HG03039 (cell line): Measurements from ENCODE around the gene WDSUB1.

Experiments
- ATAC-seq: cut with Tn5 transposase; IDR thresholded peaks from one replicate; pipeline ENCODE4 v1.9.1; 2021; ENCODE audit warnings: mild to moderate bottlenecking, moderate library complexity; ENCODE audit not compliant: unreplicated experiment

WDSUB1 gene

DNA sequence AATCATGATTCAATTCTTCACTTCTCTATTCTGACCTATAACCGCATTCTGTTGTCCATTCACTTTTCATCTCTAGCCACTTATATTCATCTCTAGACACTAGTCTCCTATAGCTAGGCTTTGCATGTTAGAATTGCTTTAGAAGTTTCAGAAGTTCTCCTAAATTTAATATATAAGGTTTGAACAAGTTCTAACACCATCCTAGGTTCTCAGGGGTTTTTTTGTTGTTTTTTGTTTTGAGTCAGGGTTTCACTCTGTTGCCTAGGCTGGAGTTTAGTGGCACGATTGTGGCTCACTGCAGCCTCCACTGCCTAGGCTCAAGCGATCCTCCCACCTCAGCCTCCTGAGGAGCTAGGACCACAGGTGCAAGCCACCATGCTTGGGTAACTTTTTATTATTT lies 19.9 kb downstream of the WDSUB1 start:
- no peak for ATAC-seq

DNA sequence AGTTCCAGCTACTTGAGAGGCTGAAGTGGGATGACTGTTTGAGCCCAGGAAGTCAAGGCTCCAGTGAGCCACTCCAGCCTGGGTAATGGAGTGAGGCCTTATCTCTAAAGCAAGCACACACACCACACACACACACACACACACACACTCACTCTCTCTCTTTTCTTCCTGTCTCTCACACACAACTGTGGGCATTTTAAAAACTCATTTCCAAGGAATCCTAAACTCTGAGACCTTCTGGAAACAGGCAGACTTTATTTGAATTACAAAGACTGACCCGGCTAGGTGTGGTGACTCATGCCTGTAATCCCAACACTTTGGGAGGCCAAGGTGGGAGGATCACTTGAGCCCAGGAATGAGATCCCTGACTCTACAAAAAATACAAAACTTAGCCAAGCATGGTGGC lies 21.3 kb downstream of the WDSUB1 start:
- no peak for ATAC-seq

DNA sequence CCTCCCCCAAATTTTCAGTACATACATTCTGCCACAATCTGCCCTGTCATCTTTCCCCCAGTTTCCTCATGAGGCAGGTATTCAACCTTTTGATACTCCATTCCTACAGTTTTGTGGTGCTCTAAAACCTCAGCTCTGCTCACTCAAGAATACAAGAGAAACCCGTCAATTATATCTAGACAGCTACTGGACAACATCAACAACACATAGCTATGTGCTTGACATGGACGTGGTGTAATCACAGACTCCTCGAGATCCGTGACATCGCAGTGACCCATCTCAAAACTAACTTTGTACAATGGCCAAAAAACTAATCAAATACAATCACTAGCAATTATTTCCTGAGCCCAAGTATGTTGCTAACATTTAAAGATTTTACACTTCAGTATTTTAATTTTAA lies 23.6 kb downstream of the WDSUB1 start:
- no peak for ATAC-seq

DNA sequence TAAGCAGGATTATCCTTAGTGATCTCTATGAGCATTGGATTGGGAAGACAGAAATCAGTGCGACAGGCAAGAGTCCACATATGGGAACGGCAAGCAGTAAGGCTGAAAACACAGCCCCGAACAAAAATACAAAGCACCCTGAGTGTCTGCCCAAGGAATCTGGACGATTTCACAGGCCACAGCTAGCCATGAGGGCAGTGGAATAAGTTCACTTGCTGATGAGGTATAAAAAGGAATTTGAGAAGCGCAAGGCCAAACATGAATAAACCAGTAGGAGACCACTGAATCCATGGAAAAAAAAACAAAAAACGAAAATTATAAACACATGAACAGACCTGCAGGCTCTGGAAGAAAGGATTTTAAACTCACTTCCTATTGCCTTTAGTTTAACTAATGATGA lies 24.3 kb downstream of the WDSUB1 start:
- no peak for ATAC-seq

DNA sequence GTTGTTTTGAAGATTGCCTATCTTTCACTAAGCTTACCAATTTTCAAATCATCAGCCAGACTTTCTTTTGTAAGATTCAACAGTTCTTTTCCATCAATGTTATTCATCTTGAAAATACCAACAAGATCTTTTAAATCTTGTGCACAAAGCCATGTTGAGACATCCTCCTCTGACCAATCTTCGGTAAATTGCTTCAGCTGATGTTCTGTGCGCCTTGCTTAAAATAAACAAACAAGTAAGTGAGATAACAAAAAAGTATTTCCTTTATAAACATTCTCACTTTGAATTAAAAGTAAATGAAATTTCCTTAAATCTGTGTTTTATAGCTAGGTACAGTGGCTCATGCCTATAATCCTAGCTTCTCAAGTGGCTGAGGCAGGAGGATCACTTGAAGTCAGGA lies 30.3 kb downstream of the WDSUB1 start:
- no peak for ATAC-seq

DNA sequence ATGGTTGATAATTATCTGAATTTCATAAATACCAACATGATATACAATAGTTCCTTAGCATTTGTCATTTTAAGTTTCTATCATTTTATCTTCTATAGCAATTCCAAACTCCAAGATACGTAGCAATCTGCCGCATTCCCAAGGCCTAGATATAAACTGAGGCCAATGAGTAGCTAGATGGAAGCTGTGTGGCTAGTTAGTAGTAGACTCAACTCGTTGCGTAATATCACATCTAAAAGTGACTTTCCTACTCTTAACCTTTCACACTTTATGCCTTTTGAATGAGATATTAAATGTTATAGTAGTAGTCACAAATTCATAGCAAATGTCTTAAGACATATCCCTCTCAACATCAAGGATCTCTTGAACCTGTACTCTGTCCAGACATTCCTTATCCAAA lies 33.6 kb downstream of the WDSUB1 start:
- no peak for ATAC-seq

DNA sequence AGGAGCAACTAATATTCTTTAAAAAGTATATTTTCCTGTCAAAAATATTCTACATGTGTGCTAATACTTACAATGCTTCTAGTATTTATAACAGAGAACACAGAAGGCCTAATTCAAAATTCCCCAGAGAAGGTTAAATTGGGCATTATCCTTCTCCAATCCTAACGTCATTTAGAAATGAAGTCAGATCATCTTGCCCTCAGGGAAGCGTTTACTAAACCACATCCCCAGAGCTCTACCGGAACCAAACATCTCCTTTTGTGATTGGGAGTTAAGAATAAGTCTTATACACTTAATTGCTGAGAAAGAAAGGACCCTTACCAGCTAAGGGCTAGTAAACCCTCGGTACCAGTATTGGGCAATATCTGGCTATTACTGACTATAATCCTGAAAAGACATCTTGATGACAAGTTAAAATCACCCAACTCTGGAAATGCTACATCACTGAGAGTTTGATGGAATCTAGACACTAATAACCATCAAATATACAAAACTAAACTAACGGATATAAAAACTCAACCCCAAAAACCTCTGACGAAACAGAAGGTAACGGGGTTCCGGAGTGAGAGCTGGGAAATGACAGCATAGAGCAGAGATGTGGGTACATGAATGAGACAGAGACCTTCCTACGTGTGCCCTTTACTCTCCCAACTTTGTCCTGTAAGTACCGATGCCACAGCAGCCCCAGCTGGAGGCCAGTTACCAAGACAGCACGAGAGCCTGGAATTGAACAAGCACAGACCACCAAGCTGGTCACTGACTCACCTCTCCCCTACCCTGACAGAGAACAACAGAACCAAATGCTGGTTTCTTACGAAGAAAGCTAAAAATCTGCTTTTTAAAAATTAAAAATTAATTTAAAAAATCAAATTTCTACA lies 35.0 kb downstream of the WDSUB1 start:
- no peak for ATAC-seq

DNA sequence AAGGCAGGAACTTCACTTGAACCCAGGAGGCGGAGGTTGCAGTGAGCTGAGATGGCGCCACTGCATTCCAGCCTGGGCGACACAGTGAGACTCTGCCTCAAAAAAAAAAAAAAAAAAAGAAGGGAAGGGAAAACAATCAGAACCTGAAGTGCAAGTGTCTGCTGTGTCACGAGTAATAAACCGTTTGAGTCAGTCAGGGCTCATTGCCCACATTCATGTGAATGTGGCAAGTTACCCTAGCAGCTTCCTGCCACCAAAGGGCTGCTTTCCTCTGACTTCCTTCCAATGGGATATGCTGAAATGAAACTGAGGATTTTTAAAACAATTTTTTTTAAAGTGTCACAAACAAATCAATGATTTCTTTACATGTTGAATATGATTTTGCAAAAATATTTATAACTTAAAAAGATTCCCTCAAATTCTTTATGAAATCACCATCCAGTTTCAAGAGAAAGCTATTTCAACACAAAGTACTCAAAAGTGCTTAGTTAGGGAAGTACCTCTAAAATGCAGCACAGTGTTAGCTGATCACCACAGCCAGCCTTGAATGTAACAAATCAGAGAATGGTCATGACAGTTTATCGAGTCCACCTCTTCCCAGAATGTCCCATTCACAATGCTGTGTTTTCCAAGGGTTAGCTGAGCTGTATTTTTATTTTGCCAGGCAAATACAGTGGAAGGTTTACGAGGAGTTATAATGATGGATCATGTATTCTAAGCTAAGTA lies 36.4 kb downstream of the WDSUB1 start:
- ATAC-seq, result no peak

DNA sequence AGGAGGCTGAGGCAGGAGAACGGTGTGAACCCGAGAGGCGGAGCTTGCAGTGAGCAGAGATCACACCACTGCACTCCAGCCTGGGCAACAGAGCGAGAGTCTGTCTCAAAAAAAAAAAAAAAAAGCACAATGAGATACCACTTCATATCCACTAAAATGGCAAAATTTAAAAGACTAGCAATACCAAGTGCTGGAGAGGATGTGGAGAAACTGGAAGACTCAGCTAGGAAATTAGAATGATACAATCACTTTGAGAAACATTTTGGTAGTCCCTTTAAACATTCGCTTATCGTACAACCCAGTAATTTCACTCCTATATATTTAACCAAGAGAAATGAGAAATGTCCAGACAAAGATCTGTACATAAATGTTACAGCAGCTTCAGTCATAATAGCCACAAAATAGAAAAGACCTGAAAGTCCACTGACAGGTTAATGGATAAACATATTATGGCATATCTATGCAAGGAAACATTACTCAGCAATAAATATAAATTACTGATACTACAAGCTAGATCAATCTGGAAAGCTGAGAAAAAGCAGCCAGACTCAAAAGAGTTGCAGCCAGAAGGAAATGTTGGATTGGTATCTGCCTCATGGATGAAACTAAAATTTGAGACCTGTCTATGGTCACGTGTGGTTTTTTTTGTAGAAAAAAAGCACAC lies 40.0 kb downstream of the WDSUB1 start:
- ATAC-seq, result no peak

DNA sequence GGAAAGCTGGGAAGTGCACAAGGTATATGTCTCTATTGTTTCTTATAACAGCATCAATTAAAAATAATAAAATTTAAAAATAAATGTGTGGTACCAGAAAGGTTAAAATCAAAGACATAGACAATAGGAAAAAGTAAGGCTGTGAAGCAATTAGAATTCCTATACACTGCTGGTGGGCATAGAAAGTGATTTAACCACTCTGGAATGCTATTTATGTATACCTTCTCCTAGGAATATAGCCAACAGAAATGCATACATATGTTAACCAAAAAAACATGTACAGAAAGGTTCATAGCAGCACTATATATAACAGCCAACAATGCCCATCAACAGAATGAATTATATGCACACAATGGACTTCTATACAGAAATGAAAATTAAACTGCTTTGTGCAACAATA lies 43.0 kb downstream of the WDSUB1 start:
- no peak for ATAC-seq

DNA sequence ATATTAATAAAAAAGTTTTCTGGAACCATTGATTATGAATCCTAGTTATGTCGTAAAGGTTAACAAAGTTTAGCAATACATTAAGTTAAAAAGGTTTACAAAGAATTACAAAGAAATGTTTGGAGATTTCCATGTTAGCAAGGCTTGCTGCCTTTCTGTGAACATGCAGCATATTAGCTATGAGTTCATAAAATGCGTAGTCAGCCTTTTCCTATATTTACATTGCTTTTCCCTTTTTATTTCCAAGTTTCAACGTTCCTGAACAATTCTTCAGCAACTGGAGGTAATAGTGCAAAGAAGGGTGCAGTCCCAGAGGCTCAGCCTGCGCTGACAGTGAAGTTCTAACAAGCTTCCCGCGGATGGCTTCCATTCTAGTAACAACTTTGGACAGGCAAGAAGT lies 51.6 kb downstream of the WDSUB1 start:
- no peak for ATAC-seq

DNA sequence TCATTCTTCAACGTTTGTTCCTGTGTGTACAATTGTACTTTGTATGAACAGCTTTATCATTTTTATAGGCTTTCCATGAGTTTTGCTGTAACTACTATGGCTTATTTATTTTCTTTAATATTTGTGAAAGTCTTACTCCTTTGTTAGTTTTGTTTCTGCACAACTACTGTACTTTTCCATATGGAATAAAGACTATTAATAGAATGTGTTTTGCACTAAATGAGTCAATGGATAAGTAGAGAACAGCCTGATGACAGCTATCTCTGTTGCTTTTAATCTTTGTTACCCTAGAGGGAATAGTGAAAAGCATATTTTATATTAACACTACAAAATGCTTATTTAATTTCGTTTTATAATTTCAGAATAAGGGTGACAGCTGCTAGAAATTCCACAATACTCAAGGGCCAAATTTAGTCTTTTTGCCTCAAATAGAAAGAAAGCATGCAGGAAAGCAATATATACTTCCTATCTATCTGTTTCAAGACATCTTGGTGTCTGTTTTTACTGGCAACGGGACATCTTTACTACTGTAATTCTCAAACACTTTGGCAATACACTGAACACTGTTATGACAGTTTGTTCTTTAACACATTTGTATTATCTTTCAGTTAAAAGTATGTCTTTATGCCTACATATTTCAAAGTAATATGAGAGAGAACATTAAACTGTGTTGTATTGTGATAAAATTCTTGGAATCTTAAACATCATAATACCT lies 53.9 kb downstream of the WDSUB1 start:
- ATAC-seq, result no peak

DNA sequence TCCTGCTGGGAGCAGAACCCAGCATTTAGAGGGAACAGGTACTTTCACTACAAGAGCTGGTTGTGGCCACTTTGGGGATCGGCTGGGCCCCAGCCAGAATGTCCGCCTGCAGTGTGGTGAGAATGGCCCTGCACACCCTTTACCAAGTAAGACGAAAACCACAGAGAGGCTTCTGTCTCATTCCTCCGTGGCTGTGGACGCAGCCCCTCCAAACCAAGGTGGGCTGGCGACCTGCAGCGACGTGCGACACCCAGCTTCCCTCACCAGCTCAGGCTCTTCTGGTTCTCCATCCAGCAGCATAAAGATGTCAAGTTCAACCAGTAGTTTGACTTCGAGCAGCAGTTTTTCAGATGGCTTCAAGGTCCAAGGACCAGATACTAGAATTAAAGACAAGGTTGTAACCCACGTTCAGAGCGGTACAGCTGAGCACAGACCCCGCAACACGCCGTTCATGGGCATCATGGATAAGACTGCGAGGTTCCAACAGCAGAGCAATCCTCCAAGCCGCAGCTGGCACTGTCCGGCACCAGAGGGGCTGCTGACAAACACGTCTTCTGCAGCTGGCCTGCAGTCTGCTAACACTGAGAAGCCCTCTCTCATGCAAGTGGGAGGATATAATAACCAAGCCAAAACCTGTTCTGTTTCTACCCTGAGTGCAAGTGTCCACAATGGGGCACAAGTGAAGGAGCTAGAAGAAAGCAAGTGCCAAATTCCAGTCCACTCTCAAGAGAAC lies 56.2 kb downstream of the WDSUB1 start:
- no peak for ATAC-seq

DNA sequence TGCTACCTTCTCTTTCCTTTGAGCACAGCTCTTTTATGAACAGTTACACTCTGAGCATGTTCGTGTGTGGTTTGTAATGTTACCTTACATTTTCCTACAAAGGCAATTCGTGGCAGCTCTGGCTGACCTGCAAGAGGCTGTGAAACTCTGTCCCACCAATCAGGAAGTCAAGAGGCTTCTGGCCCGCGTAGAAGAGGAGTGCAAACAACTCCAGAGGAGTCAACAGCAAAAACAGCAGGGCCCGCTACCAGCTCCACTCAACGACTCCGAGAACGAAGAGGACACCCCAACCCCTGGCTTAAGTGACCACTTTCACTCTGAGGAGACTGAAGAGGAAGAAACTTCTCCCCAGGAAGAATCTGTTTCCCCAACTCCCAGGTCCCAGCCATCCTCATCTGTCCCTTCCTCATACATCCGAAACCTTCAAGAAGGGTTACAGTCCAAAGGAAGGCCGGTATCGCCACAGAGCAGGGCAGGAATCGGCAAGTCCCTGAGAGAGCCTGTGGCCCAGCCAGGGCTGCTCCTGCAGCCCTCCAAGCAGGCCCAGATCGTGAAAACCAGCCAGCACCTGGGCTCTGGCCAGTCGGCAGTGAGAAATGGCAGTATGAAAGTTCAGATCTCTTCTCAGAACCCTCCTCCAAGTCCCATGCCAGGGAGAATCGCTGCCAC lies 56.9 kb downstream of the WDSUB1 start:
- ATAC-seq, result no peak

DNA sequence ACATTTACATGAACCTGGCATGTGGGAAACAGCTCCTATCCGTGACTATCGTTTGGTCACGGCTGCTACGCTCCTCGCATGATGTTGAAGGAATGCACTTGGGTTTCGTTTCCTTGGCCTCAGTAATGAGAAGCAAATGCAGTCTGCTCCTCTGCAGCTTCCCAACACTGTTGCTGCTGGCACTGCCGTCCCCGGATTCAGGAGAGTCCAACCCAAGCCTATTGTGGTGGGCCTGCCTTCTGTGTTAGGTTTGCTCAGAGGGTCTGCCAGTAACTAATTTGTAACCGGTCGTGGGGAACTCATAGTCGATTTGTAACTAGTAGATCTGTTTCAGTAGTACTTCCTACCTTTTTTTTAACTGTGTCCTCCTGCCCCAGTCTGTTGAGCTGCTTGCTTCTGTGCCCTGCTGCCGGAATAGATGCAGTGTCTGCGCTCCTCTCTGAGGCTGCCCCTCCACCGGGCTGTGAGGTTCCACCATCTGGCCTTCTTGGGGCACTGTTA lies 58.4 kb downstream of the WDSUB1 start:
- no peak for ATAC-seq

DNA sequence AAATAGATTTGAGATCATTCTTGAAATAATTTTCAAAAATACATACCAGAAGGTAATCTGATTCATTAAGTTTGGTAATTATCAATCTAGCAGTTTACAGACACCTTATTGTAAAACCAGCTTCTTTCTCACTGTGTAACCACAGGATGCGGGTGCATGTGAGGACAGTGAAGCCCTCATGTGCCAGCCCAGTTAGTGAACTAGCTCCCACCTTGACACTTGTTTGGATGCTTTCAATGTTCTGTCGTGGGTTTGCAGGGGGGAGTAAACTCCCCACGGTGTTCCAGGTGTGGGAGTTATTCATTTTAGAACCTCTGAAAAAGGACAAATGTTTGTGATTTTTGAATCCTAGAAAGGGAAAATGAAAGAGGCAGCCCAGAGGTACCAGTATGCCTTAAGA lies 59.0 kb downstream of the WDSUB1 start:
- ATAC-seq, result no peak

DNA sequence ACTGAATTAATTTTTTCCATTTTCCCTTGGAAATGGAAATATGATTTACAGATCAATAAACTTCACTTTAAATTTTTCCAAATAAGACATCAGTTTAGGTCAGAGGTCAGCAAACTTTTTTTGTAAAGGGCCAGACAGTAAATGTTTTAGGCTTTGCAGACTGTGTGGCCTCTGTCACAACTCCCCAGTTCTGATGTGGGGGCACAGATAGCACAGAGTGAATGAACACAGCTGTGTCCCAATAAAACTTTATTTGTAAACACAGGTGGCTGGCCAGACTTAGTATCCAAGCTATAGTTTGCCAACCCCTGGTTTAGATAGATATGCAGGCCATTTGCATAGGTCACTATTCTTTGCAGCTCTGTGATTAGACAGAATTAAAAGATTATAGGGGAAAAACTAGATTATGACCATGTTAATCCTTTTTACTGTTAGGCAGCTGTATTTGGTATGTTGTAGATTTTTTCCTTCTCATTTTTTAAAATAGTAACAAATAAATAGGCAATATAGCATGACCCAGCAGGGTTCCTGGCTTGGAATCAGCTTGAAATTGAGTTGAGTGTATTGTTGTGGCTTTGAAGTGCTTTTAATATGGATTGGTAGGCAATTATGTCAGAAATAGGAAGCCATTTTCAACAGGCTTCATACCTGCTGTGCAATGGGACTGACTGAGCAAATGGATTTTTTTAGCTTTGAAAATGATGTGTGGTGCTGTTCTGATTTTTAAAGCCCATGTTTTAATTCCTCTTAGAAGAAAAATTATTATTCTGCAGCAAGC lies 59.7 kb downstream of the WDSUB1 start:
- no peak for ATAC-seq

DNA sequence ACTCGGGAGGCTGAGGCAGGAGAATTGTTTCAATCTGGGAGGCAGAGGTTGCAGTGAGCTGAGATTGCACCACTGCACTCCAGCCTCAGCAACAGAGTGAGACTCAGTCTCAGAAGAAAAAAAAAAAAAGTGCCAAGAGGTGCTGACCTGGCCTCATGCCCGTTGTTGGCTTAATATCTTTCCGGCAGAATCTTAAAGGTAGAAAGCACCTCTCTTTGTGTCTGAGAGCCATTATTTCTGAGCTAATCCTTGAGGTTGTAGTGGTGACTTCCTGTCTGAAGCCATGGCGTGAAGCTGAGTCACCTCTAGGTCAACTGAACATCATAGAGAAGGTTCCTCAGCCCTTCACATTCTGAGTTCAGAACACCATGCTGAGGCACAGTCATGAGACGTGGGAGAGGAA lies 60.4 kb downstream of the WDSUB1 start:
- ATAC-seq, result no peak
